Measurements from ENCODE around the gene FLNB.

Gene FLNB

DNA sequence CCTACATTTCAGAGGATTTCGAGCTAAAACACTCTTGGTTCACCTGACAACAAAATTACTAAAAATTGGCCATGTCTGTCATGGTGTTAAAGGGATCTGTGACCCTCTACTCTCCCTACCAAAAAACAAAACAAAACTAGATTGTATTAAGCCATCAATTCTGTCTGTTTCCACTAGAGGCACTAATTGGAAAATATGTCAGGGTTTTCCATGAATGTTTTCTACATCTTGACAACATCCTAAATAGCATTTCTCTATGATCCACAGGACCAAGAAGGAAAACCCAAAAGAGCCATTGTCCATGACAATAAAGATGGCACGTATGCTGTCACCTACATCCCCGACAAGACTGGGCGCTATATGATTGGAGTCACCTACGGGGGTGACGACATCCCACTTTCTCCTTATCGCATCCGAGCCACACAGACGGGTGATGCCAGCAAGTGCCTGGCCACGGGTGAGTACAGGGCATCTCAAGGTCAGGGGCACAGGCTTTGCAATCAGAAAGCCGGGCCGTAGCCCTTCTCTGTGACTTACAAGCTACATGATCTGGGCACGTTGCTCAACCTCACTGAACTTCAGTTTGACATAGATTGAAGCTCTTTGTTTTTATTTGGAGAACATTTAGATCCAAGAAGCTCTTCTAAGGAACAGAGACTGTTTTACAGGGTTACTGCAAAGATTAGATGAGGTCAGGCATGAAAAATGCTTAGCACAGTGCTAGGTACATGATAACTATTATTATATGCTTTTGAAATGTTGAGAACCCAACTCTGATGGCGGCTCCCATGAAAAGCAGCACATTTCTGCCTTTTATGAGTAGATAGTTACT, 127.7 kb downstream of the FLNB start:
- TF ChIP-seq ZFP3 (CRISPR knock-in tag; IDR thresholded peaks at IDR 0.05) (no peak), TOX (CRISPR knock-in tag; IDR thresholded peaks at IDR 0.05; ENCODE audit: borderline replicate concordance) (no peak), ZFP30 (CRISPR knock-in tag; IDR thresholded peaks at IDR 0.05) (no peak)
- TF ChIP-seq, protein P1, sequence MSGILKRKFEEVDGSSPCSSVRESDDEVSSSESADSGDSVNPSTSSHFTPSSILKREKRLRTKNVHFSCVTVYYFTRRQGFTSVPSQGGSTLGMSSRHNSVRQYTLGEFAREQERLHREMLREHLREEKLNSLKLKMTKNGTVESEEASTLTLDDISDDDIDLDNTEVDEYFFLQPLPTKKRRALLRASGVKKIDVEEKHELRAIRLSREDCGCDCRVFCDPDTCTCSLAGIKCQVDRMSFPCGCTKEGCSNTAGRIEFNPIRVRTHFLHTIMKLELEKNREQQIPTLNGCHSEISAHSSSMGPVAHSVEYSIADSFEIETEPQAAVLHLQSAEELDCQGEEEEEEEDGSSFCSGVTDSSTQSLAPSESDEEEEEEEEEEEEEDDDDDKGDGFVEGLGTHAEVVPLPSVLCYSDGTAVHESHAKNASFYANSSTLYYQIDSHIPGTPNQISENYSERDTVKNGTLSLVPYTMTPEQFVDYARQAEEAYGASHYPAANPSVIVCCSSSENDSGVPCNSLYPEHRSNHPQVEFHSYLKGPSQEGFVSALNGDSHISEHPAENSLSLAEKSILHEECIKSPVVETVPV (CRISPR knock-in tag; IDR thresholded peaks at IDR 0.05), result no peak
- ATAC-seq, result peak; percentile 37

GRCh38 chr3:58137306-58137705, 129.1 kb downstream of the FLNB start:
- ATAC-seq, result no peak
- no peak for TF ChIP-seq GLIS3 (CRISPR knock-in tag; IDR thresholded peaks at IDR 0.05)
- no peak for TF ChIP-seq ZNF8 (CRISPR knock-in tag; IDR thresholded peaks at IDR 0.05)
- TF ChIP-seq CREB5 (CRISPR knock-in tag; IDR thresholded peaks at IDR 0.05; ENCODE audit: low read depth), result no peak
- TF ChIP-seq RARB (CRISPR knock-in tag; IDR thresholded peaks at IDR 0.05), result no peak
- TF ChIP-seq ZFP30 (CRISPR knock-in tag; IDR thresholded peaks at IDR 0.05), result no peak
- no peak for TF ChIP-seq OSR1 (CRISPR knock-in tag; IDR thresholded peaks at IDR 0.05)
- TF ChIP-seq, protein P2, sequence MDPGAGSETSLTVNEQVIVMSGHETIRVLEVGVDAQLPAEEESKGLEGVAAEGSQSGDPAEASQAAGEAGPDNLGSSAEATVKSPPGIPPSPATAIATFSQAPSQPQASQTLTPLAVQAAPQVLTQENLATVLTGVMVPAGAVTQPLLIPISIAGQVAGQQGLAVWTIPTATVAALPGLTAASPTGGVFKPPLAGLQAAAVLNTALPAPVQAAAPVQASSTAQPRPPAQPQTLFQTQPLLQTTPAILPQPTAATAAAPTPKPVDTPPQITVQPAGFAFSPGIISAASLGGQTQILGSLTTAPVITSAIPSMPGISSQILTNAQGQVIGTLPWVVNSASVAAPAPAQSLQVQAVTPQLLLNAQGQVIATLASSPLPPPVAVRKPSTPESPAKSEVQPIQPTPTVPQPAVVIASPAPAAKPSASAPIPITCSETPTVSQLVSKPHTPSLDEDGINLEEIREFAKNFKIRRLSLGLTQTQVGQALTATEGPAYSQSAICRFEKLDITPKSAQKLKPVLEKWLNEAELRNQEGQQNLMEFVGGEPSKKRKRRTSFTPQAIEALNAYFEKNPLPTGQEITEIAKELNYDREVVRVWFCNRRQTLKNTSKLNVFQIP (CRISPR knock-in tag; IDR thresholded peaks at IDR 0.05; ENCODE audit: borderline replicate concordance, low read depth), result no peak
- TF ChIP-seq CSDC2 (CRISPR knock-in tag; IDR thresholded peaks at IDR 0.05), result no peak
- TF ChIP-seq ZFP3 (CRISPR knock-in tag; IDR thresholded peaks at IDR 0.05), result no peak
- no peak for TF ChIP-seq ZNF70 (CRISPR knock-in tag; IDR thresholded peaks at IDR 0.05)
- no peak for TF ChIP-seq ISL1 (CRISPR knock-in tag; IDR thresholded peaks at IDR 0.05)
- TF ChIP-seq, protein P1 (CRISPR knock-in tag; IDR thresholded peaks at IDR 0.05), result no peak
- TF ChIP-seq SNAI2 (CRISPR knock-in tag; IDR thresholded peaks at IDR 0.05), result no peak
- no peak for TF ChIP-seq ZNF565 (CRISPR knock-in tag; conservative IDR thresholded peaks at IDR 0.05; ENCODE audit: low read depth)

GRCh38 chr3:58141766-58142345, 133.6 kb downstream of the FLNB start:
- no peak for ATAC-seq

GRCh38 chr3:58143417-58144055, 135.3 kb downstream of the FLNB start:
- no peak for TF ChIP-seq ZNF8 (CRISPR knock-in tag; IDR thresholded peaks at IDR 0.05)
- TF ChIP-seq, protein P1 (CRISPR knock-in tag; IDR thresholded peaks at IDR 0.05), result no peak
- ATAC-seq, result no peak

More at GRCh38 chr3:58141766-58142345, 133.6 kb downstream of the FLNB start:
- TF ChIP-seq TOX (CRISPR knock-in tag; IDR thresholded peaks at IDR 0.05; ENCODE audit: borderline replicate concordance) (no peak), ESRRG (CRISPR knock-in tag; IDR thresholded peaks at IDR 0.05) (no peak), GLIS3 (CRISPR knock-in tag; IDR thresholded peaks at IDR 0.05) (no peak)
- TF ChIP-seq, protein P2 (CRISPR knock-in tag; IDR thresholded peaks at IDR 0.05; ENCODE audit: borderline replicate concordance, low read depth), result no peak

Data from SK-N-SH treated with all-trans-retinoic acid at 6 μM for 48 hours (cell line).